Peyer's patch (tissue), 4 donors: ENCODE results near the gene BACH1. TPM values are rescaled to one million over a fixed set of nuclear protein-coding genes. Genes with fewer than 3 reads are reported as not detected.

Experiments used
- DNase-seq, 3 donors: peaks; one replicate each; pipeline ENCODE4 v3.0.0-alpha.2; 2017 to 2019
- H3K27ac ChIP-seq, 4 donors: fragments of 200-600 bp; sonication (generic); one replicate each; pipeline ENCODE4 v1.5.1; 2016 to 2019
- H3K27me3 ChIP-seq, 2 donors: fragments of 200-600 bp; sonication (generic); one replicate each; pipeline ENCODE4 v1.5.1; 2019
- H3K36me3 ChIP-seq, 3 donors: fragments of 200-600 bp; sonication (generic); one replicate each; pipeline ENCODE4 v1.5.1; 2016 to 2019
- H3K4me1 ChIP-seq, 4 donors: fragments of 200-600 bp; sonication (generic); one replicate each; pipeline ENCODE4 v1.5.1; 2016 to 2019
- H3K4me3 ChIP-seq, 4 donors: fragments of 200-600 bp; sonication (generic); 1 replicate in 3 of 4; 2 replicates in 1 of 4; pipeline ENCODE4 v1.5.1; 2016 to 2019; ENCODE audit warnings: mild to moderate bottlenecking in 1 of 4
- H3K9me3 ChIP-seq, 4 donors: fragments of 200-600 bp; sonication (generic); one replicate each; pipeline ENCODE4 v1.5.1; 2016 to 2019; ENCODE audit warnings: mild to moderate bottlenecking in 1 of 4
- CTCF ChIP-seq, 6 experiments: fragments of 450-650 bp in 4 of 6; fragments of 200-600 bp in 2 of 6; sonication (generic) in 1 of 6; IDR thresholded peaks; one replicate each; pipeline ENCODE4 v1.5.1; 2017 to 2019; ENCODE audit warnings: antibody characterized with exemption in 6 of 6, mild to moderate bottlenecking in 3 of 6, moderate library complexity in 1 of 6
- POLR2A ChIP-seq, 2 donors: fragments of 450-650 bp; IDR thresholded peaks; one replicate each; pipeline ENCODE4 v1.5.1; 2017; ENCODE audit warnings: antibody characterized with exemption in 2 of 2, mild to moderate bottlenecking in 2 of 2, moderate library complexity in 2 of 2
- total RNA-seq, 4 donors: library from RNA; depleted of rRNA; stranded (reverse); fragments of >200 nt; gene quantifications; one replicate each; pipeline ENCODE4 v1.1.0, GENCODE V29; 2016

The BACH1 gene
- total RNA-seq, 4 donors from 2014 or later, result 52.8 to 72.7 (median 68.3) TPM

DNA sequence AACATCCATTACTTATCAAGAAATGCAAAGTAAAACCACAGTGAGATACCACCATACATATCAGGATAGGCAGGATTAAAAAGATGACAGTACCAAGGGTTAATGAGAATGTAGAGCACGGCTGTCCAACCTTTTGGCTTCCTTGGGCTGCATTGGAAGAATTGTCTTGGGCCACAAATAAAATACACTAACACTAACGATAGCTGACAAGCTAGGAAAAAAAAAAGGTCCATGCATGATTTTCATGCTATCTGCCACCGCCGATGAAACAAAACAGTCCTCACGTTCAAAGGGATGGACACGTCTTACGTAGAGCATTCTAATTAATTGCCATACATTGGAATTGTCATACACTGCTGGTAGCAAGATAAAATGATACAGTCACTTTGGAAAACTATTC lies 14.3 kb downstream of the BACH1 start:
- Histone ChIP-seq H3K4me1 (peaks cover 0 to 16% (median 0%) of the 10 kb centered on the region in 4 donors), H3K27ac (no peak overlapping the region), H3K27me3 (no peaks in the 10 kb centered on the region), H3K9me3 (no peaks in the 10 kb centered on the region), H3K4me3 (no peak overlapping the region), H3K36me3 (no peaks in the 10 kb centered on the region)
- TF ChIP-seq POLR2A (IDR thresholded peaks at IDR 0.05) (no peak), CTCF (IDR thresholded peaks at IDR 0.05) (no peak)
- no peak for DNase-seq

DNA sequence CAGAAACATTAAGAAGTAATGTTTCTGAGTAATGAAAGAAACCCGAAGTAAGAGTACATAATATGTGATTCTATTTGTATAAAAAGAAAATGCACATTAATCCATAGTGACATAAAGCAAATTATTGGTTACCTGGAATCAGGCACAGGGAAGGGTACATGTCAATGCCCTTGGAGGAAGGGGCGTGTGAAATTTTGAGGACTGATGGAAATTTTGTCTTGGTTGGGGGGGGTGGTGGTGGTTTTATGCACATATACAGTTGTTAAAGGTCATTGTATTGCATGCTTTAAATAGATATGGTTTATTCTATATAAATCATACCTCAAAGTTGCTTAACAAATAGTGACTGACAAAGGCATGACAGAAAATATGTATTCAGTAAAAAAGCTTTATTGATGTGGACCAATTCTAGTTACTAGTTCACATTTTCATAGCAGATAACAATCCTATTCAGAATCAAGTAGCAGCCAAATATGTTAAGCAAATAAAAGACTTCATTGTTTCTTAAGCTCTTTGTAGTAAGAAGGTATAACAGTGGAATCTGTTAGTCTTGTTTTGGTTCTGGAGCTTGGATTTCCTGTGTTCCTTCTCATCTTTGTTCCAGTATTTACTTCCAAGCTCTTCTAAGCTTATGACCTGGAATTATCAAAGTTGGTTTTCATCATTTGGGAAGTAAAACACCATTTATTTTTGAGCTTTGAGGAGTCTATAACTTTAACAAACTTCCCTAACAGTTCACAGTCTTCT lies 15.1 kb downstream of the BACH1 start:
- no peak overlapping the region for H3K4me3 ChIP-seq
- H3K36me3 ChIP-seq, result no peaks in the 10 kb centered on the region
- no peak for DNase-seq
- H3K4me1 ChIP-seq, result peaks cover 0 to 23% (median 0%) of the 10 kb centered on the region in 4 donors
- H3K27me3 ChIP-seq, result no peaks in the 10 kb centered on the region
- H3K27ac ChIP-seq, result no peak overlapping the region
- no peak for TF ChIP-seq POLR2A (IDR thresholded peaks at IDR 0.05)
- no peak for TF ChIP-seq CTCF (IDR thresholded peaks at IDR 0.05)
- no peaks in the 10 kb centered on the region for H3K9me3 ChIP-seq

- no peak overlapping the region for H3K27ac ChIP-seq
- no peaks in the 10 kb centered on the region for H3K9me3 ChIP-seq
- no peak for DNase-seq
- no peak overlapping the region for H3K4me3 ChIP-seq
- no peaks in the 10 kb centered on the region for H3K36me3 ChIP-seq
- H3K4me1 ChIP-seq, result peaks cover 0 to 35% (median 0%) of the 10 kb centered on the region in 4 donors
- no peaks in the 10 kb centered on the region for H3K27me3 ChIP-seq
- TF ChIP-seq CTCF (IDR thresholded peaks at IDR 0.05), result no peak
These were observed 16.5 kb downstream of the BACH1 start for GRCh38 chr21:29315131-29315749.

- no peak overlapping the region for H3K4me3 ChIP-seq
- no peaks in the 10 kb centered on the region for H3K9me3 ChIP-seq
- H3K27ac ChIP-seq, result no peak overlapping the region
- H3K36me3 ChIP-seq, result peaks cover 0 to 2% (median 0%) of the 10 kb centered on the region in 3 donors
- TF ChIP-seq CTCF (IDR thresholded peaks at IDR 0.05) (no peak), POLR2A (IDR thresholded peaks at IDR 0.05) (no peak)
- H3K27me3 ChIP-seq, result no peaks in the 10 kb centered on the region
- H3K4me1 ChIP-seq, result peaks cover 0 to 38% (median 0%) of the 10 kb centered on the region in 4 donors
- no peak for DNase-seq
These were observed 17.5 kb downstream of the BACH1 start for GRCh38 chr21:29316029-29316742.

- Histone ChIP-seq H3K4me3 (no peak overlapping the region), H3K27ac (no peak overlapping the region), H3K9me3 (no peaks in the 10 kb centered on the region), H3K4me1 (peaks cover 0 to 38% (median 0%) of the 10 kb centered on the region in 4 donors), H3K36me3 (peaks cover 0 to 8% (median 0%) of the 10 kb centered on the region in 3 donors), H3K27me3 (no peaks in the 10 kb centered on the region)
- TF ChIP-seq CTCF (IDR thresholded peaks at IDR 0.05) (no peak), POLR2A (IDR thresholded peaks at IDR 0.05) (no peak)
- DNase-seq, result no peak
These were observed 18.1 kb downstream of the BACH1 start for GRCh38 chr21:29316806-29317205.
